Measurements from ENCODE around the gene CD9.
"Not testable (repeated sequence)": the region's sequence is repeated elsewhere in the genome, so short reads cannot be mapped to it uniquely, and the experiment has no call there.

Gene CD9

GRCh38 chr12:6200256-6201212, at the start of gene CD9:
TSS of gene CD9 (plus strand) at chr12:6200400. CDS start at chr12:6200500, 100 bp downstream.
- H3K27me3 ChIP-seq (ENCODE audit: control insufficient read depth, insufficient read depth, low read length) = peaks cover 8% of the 10 kb centered on the region
- H3K4me3 ChIP-seq (ENCODE audit: low read depth, low read length) = peak within 1 kb of the TSS; percentile 86
- no peaks in the 10 kb centered on the region for H3K9me3 ChIP-seq (ENCODE audit: control insufficient read depth, insufficient read depth, low read length)
- H3K36me3 ChIP-seq (ENCODE audit: control insufficient read depth, insufficient read depth, low read length) = no peaks in the 10 kb centered on the region
- peak within 1 kb of the TSS; percentile 77 for H3K9ac ChIP-seq (ENCODE audit: low read depth, low read length)
- peaks cover 38% of the 10 kb centered on the region for H3K4me1 ChIP-seq (ENCODE audit: control insufficient read depth, insufficient read depth, low read length)

GRCh38 chr12:6154730-6155459, 45.3 kb upstream of the CD9 start:
- Histone ChIP-seq H3K4me3 (ENCODE audit: low read depth, low read length) (no peak overlapping the region), H3K4me1 (ENCODE audit: control insufficient read depth, insufficient read depth, low read length) (no peaks in the 10 kb centered on the region), H3K9me3 (ENCODE audit: control insufficient read depth, insufficient read depth, low read length) (no peaks in the 10 kb centered on the region), H3K27me3 (ENCODE audit: control insufficient read depth, insufficient read depth, low read length) (no peaks in the 10 kb centered on the region), H3K36me3 (ENCODE audit: control insufficient read depth, insufficient read depth, low read length) (no peaks in the 10 kb centered on the region), H3K9ac (ENCODE audit: low read depth, low read length) (no peak overlapping the region)

GRCh38 chr12:6157482-6157881, 42.7 kb upstream of the CD9 start:
- no peaks in the 10 kb centered on the region for H3K27me3 ChIP-seq (ENCODE audit: control insufficient read depth, insufficient read depth, low read length)
- H3K36me3 ChIP-seq (ENCODE audit: control insufficient read depth, insufficient read depth, low read length) = no peaks in the 10 kb centered on the region
- H3K4me3 ChIP-seq (ENCODE audit: low read depth, low read length) = no peak overlapping the region
- H3K9ac ChIP-seq (ENCODE audit: low read depth, low read length) = no peak overlapping the region
- no peaks in the 10 kb centered on the region for H3K4me1 ChIP-seq (ENCODE audit: control insufficient read depth, insufficient read depth, low read length)
- no peaks in the 10 kb centered on the region for H3K9me3 ChIP-seq (ENCODE audit: control insufficient read depth, insufficient read depth, low read length)

- no peaks in the 10 kb centered on the region for H3K36me3 ChIP-seq (ENCODE audit: control insufficient read depth, insufficient read depth, low read length)
- no peaks in the 10 kb centered on the region for H3K9me3 ChIP-seq (ENCODE audit: control insufficient read depth, insufficient read depth, low read length)
- no peak overlapping the region for H3K4me3 ChIP-seq (ENCODE audit: low read depth, low read length)
- H3K9ac ChIP-seq (ENCODE audit: low read depth, low read length) = no peak overlapping the region
- no peaks in the 10 kb centered on the region for H3K27me3 ChIP-seq (ENCODE audit: control insufficient read depth, insufficient read depth, low read length)
- H3K4me1 ChIP-seq (ENCODE audit: control insufficient read depth, insufficient read depth, low read length) = no peaks in the 10 kb centered on the region
Observed at GRCh38 chr12:6158255-6158654, 41.9 kb upstream of the CD9 start.

GRCh38 chr12:6158749-6159148, 41.5 kb upstream of the CD9 start:
- Histone ChIP-seq H3K4me1 (ENCODE audit: control insufficient read depth, insufficient read depth, low read length) (no peaks in the 10 kb centered on the region), H3K4me3 (ENCODE audit: low read depth, low read length) (no peak overlapping the region), H3K9ac (ENCODE audit: low read depth, low read length) (no peak overlapping the region), H3K27me3 (ENCODE audit: control insufficient read depth, insufficient read depth, low read length) (no peaks in the 10 kb centered on the region), H3K36me3 (ENCODE audit: control insufficient read depth, insufficient read depth, low read length) (no peaks in the 10 kb centered on the region), H3K9me3 (ENCODE audit: control insufficient read depth, insufficient read depth, low read length) (no peaks in the 10 kb centered on the region)

GRCh38 chr12:6159166-6160011, 40.8 kb upstream of the CD9 start:
- not testable (repeated sequence) for H3K9ac ChIP-seq (ENCODE audit: low read depth, low read length); H3K4me3 ChIP-seq (ENCODE audit: low read depth, low read length); H3K27me3 ChIP-seq (ENCODE audit: control insufficient read depth, insufficient read depth, low read length); H3K9me3 ChIP-seq (ENCODE audit: control insufficient read depth, insufficient read depth, low read length); H3K36me3 ChIP-seq (ENCODE audit: control insufficient read depth, insufficient read depth, low read length); H3K4me1 ChIP-seq (ENCODE audit: control insufficient read depth, insufficient read depth, low read length)

- H3K4me3 ChIP-seq (ENCODE audit: low read depth, low read length); H3K4me1 ChIP-seq (ENCODE audit: control insufficient read depth, insufficient read depth, low read length); H3K9ac ChIP-seq (ENCODE audit: low read depth, low read length); H3K9me3 ChIP-seq (ENCODE audit: control insufficient read depth, insufficient read depth, low read length); H3K36me3 ChIP-seq (ENCODE audit: control insufficient read depth, insufficient read depth, low read length); H3K27me3 ChIP-seq (ENCODE audit: control insufficient read depth, insufficient read depth, low read length): not testable (repeated sequence)
Observed at GRCh38 chr12:6160049-6160649, 40.1 kb upstream of the CD9 start.

GRCh38 chr12:6161124-6161882, 38.9 kb upstream of the CD9 start:
- Histone ChIP-seq H3K9ac (ENCODE audit: low read depth, low read length) (no peak overlapping the region), H3K36me3 (ENCODE audit: control insufficient read depth, insufficient read depth, low read length) (no peaks in the 10 kb centered on the region), H3K9me3 (ENCODE audit: control insufficient read depth, insufficient read depth, low read length) (no peaks in the 10 kb centered on the region), H3K4me1 (ENCODE audit: control insufficient read depth, insufficient read depth, low read length) (no peaks in the 10 kb centered on the region), H3K4me3 (ENCODE audit: low read depth, low read length) (no peak overlapping the region), H3K27me3 (ENCODE audit: control insufficient read depth, insufficient read depth, low read length) (no peaks in the 10 kb centered on the region)

- Histone ChIP-seq H3K27me3 (ENCODE audit: control insufficient read depth, insufficient read depth, low read length) (no peaks in the 10 kb centered on the region), H3K4me1 (ENCODE audit: control insufficient read depth, insufficient read depth, low read length) (no peaks in the 10 kb centered on the region), H3K9me3 (ENCODE audit: control insufficient read depth, insufficient read depth, low read length) (no peaks in the 10 kb centered on the region), H3K36me3 (ENCODE audit: control insufficient read depth, insufficient read depth, low read length) (no peaks in the 10 kb centered on the region), H3K9ac (ENCODE audit: low read depth, low read length) (no peak overlapping the region), H3K4me3 (ENCODE audit: low read depth, low read length) (no peak overlapping the region)
Observed at GRCh38 chr12:6163416-6164060, 36.7 kb upstream of the CD9 start.

GRCh38 chr12:6165395-6165794, 34.8 kb upstream of the CD9 start:
- Histone ChIP-seq H3K4me3 (ENCODE audit: low read depth, low read length) (no peak overlapping the region), H3K9me3 (ENCODE audit: control insufficient read depth, insufficient read depth, low read length) (no peaks in the 10 kb centered on the region), H3K4me1 (ENCODE audit: control insufficient read depth, insufficient read depth, low read length) (no peaks in the 10 kb centered on the region), H3K9ac (ENCODE audit: low read depth, low read length) (no peak overlapping the region), H3K36me3 (ENCODE audit: control insufficient read depth, insufficient read depth, low read length) (no peaks in the 10 kb centered on the region), H3K27me3 (ENCODE audit: control insufficient read depth, insufficient read depth, low read length) (no peaks in the 10 kb centered on the region)
